ENCODE measurements around the gene PARL. TPM values are rescaled to one million over a fixed set of nuclear protein-coding genes. Genes with fewer than 3 reads are reported as not detected.

Gene PARL
- total and polyA plus RNA-seq, 2 of the 8 experiments (the other 6 are each of a cell fraction or from before 2014, with no cell fraction given): 62.7 to 85.0 TPM

GRCh38 chr3:183895774-183896173, 11.1 kb upstream of the PARL start (continued):
- TF ChIP-seq SRF (IDR thresholded peaks at IDR 0.05; ENCODE audit: low read depth, low read length) (no peak), BRCA1 (IDR thresholded peaks at IDR 0.05; ENCODE audit: low read depth, low read length) (no peak)

Measured in H1 (cell line).